ENCODE results near the gene HIF3A. TPM values are rescaled to one million over a fixed set of nuclear protein-coding genes. Genes with fewer than 3 reads are reported as not detected.
"Not testable (repeated sequence)": the region's sequence is repeated elsewhere in the genome, so short reads cannot be mapped to it uniquely, and the experiment has no call there.

The HIF3A gene
- polyA plus RNA-seq, 3 donors: 9.5 to 99.1 (median 25.0) TPM

GRCh38 chr19:46371371-46371901 lies 74.6 kb downstream of the HIF3A start:
- 65 to 88% (median 69%) methylated on average over 10 of the region's 10 CpGs for WGBS, 3 donors
- H3K27ac ChIP-seq (ENCODE audit: low read depth, low read length): no peak overlapping the region

GRCh38 chr19:46372901-46373490 lies 76.2 kb downstream of the HIF3A start:
- no peak overlapping the region for H3K27ac ChIP-seq (ENCODE audit: low read depth, low read length)
- WGBS, 3 donors: 70 to 74% (median 73%) methylated on average over 11 of the region's 11 CpGs

- WGBS, 3 donors: 24 to 72% (median 56%) methylated on average over 14 to 17 of the region's 17 CpGs
Measured at GRCh38 chr19:46373491-46374359, 76.9 kb downstream of the HIF3A start.

GRCh38 chr19:46374536-46375475 lies 78.0 kb downstream of the HIF3A start:
- H3K27ac ChIP-seq (ENCODE audit: low read depth, low read length): no peak overlapping the region
- 76 to 92% (median 89%) methylated on average over 21 of the region's 21 CpGs for WGBS, 3 donors

More at GRCh38 chr19:46373491-46374359, 76.9 kb downstream of the HIF3A start:
- no peak overlapping the region for H3K27ac ChIP-seq (ENCODE audit: low read depth, low read length)

- H3K27ac ChIP-seq (ENCODE audit: low read depth, low read length): not testable (repeated sequence)
- WGBS, 3 donors: 94 to 99% (median 95%) methylated on average over 18 to 22 of the region's 22 CpGs
Measured at GRCh38 chr19:46375476-46376067, 78.7 kb downstream of the HIF3A start.

- WGBS, 3 donors: 92 to 95% (median 94%) methylated on average over 20 of the region's 20 CpGs
- H3K27ac ChIP-seq (ENCODE audit: low read depth, low read length): no peak overlapping the region
Measured at GRCh38 chr19:46376241-46377153, 79.7 kb downstream of the HIF3A start.

GRCh38 chr19:46378268-46378667 lies 81.4 kb downstream of the HIF3A start:
- H3K27ac ChIP-seq (ENCODE audit: low read depth, low read length): no peak overlapping the region

GRCh38 chr19:46380690-46381089 lies 83.8 kb downstream of the HIF3A start:
- H3K27ac ChIP-seq (ENCODE audit: low read depth, low read length): no peak overlapping the region
- WGBS, 3 donors: 90 to 94% (median 93%) methylated on average over 2 of the region's 2 CpGs

More at GRCh38 chr19:46378268-46378667, 81.4 kb downstream of the HIF3A start:
- WGBS, 3 donors: 33 to 57% (median 46%) methylated on average over 2 of the region's 2 CpGs

GRCh38 chr19:46381346-46381745 lies 84.5 kb downstream of the HIF3A start:
- 94 to 100% (median 100%) methylated on average over 2 of the region's 2 CpGs for WGBS, 3 donors

GRCh38 chr19:46381756-46382345 lies 85.0 kb downstream of the HIF3A start:
- 77 to 87% (median 85%) methylated on average over 15 of the region's 15 CpGs for WGBS, 3 donors
- no peak overlapping the region for H3K27ac ChIP-seq (ENCODE audit: low read depth, low read length)

More at GRCh38 chr19:46381346-46381745, 84.5 kb downstream of the HIF3A start:
- no peak overlapping the region for H3K27ac ChIP-seq (ENCODE audit: low read depth, low read length)

GRCh38 chr19:46383171-46383815 lies 86.5 kb downstream of the HIF3A start:
- WGBS, 3 donors: 83 to 90% (median 85%) methylated on average over 22 to 23 of the region's 23 CpGs
- no peak overlapping the region for H3K27ac ChIP-seq (ENCODE audit: low read depth, low read length)

- 60 to 91% (median 88%) methylated on average over 7 of the region's 7 CpGs for WGBS, 3 donors
- no peak overlapping the region for H3K27ac ChIP-seq (ENCODE audit: low read depth, low read length)
Measured at GRCh38 chr19:46383846-46384245, 87.0 kb downstream of the HIF3A start.

- H3K27ac ChIP-seq (ENCODE audit: low read depth, low read length): no peak overlapping the region
- 90 to 95% (median 90%) methylated on average over 11 of the region's 11 CpGs for WGBS, 3 donors
Measured at GRCh38 chr19:46384396-46384795, 87.6 kb downstream of the HIF3A start.

- 82 to 85% (median 83%) methylated on average over 11 of the region's 11 CpGs for WGBS, 3 donors
- no peak overlapping the region for H3K27ac ChIP-seq (ENCODE audit: low read depth, low read length)
Measured at GRCh38 chr19:46385636-46386035, 88.8 kb downstream of the HIF3A start.

- 94 to 97% (median 95%) methylated on average over 9 to 10 of the region's 10 CpGs for WGBS, 3 donors
- H3K27ac ChIP-seq (ENCODE audit: low read depth, low read length): no peak overlapping the region
Measured at GRCh38 chr19:46386151-46386550, 89.3 kb downstream of the HIF3A start.
